Measurements from ENCODE around the gene RPS24. TPM values are rescaled to one million over a fixed set of nuclear protein-coding genes. Genes with fewer than 3 reads are reported as not detected.
A peak's percentile ranks its signal among the peaks of the same experiment; 100 is the strongest.

Gene RPS24
- total RNA-seq, 1 donor from 2014 or later: 5,046 TPM

- Histone ChIP-seq H3K36me3 (ENCODE audit: control insufficient read depth, insufficient read depth, low read length) (peaks cover 24% of the 10 kb centered on the region), H3K4me3 (ENCODE audit: low read depth, low read length) (no peak overlapping the region), H3K27me3 (ENCODE audit: control insufficient read depth, insufficient read depth, low read length) (no peaks in the 10 kb centered on the region)
- TF ChIP-seq CTCF (IDR thresholded peaks at IDR 0.05; ENCODE audit: insufficient read depth, low read length, severe bottlenecking): no peak
- FAIRE-seq (no peak), DNase-seq (ENCODE audit: low read depth) (no peak)
Measured at GRCh38 chr10:78042752-78043104, 9.1 kb downstream of the RPS24 start.

GRCh38 chr10:78044179-78044578 is 10.5 kb downstream of the RPS24 start:
- H3K27me3 ChIP-seq (ENCODE audit: control insufficient read depth, insufficient read depth, low read length): no peaks in the 10 kb centered on the region
- DNase-seq (ENCODE audit: low read depth) (no peak), FAIRE-seq (no peak)
- TF ChIP-seq CTCF (IDR thresholded peaks at IDR 0.05; ENCODE audit: insufficient read depth, low read length, severe bottlenecking): no peak
- H3K36me3 ChIP-seq (ENCODE audit: control insufficient read depth, insufficient read depth, low read length): peaks cover 12% of the 10 kb centered on the region
- no peak overlapping the region for H3K4me3 ChIP-seq (ENCODE audit: low read depth, low read length)

- FAIRE-seq: no peak
- TF ChIP-seq CTCF (IDR thresholded peaks at IDR 0.05; ENCODE audit: insufficient read depth, low read length, severe bottlenecking): no peak
- Histone ChIP-seq H3K36me3 (ENCODE audit: control insufficient read depth, insufficient read depth, low read length) (peaks cover 10% of the 10 kb centered on the region), H3K27me3 (ENCODE audit: control insufficient read depth, insufficient read depth, low read length) (no peaks in the 10 kb centered on the region), H3K4me3 (ENCODE audit: low read depth, low read length) (no peak overlapping the region)
- DNase-seq (ENCODE audit: low read depth): no peak
Measured at GRCh38 chr10:78044699-78045098, 11.0 kb downstream of the RPS24 start.

GRCh38 chr10:78045237-78045636 is 11.6 kb downstream of the RPS24 start:
- H3K36me3 ChIP-seq (ENCODE audit: control insufficient read depth, insufficient read depth, low read length): peaks cover 7% of the 10 kb centered on the region
- DNase-seq (ENCODE audit: low read depth) (no peak), FAIRE-seq (no peak)
- H3K4me3 ChIP-seq (ENCODE audit: low read depth, low read length): no peak overlapping the region
- no peaks in the 10 kb centered on the region for H3K27me3 ChIP-seq (ENCODE audit: control insufficient read depth, insufficient read depth, low read length)
- TF ChIP-seq CTCF (IDR thresholded peaks at IDR 0.05; ENCODE audit: insufficient read depth, low read length, severe bottlenecking): no peak

- Histone ChIP-seq H3K4me3 (ENCODE audit: low read depth, low read length) (no peak overlapping the region), H3K27me3 (ENCODE audit: control insufficient read depth, insufficient read depth, low read length) (no peaks in the 10 kb centered on the region), H3K36me3 (ENCODE audit: control insufficient read depth, insufficient read depth, low read length) (peaks cover 4% of the 10 kb centered on the region)
- FAIRE-seq (no peak), DNase-seq (ENCODE audit: low read depth) (no peak)
- TF ChIP-seq CTCF (IDR thresholded peaks at IDR 0.05; ENCODE audit: insufficient read depth, low read length, severe bottlenecking): no peak
Measured at GRCh38 chr10:78045856-78046255, 12.2 kb downstream of the RPS24 start.

- Histone ChIP-seq H3K36me3 (ENCODE audit: control insufficient read depth, insufficient read depth, low read length) (no peaks in the 10 kb centered on the region), H3K4me3 (ENCODE audit: low read depth, low read length) (no peak overlapping the region), H3K27me3 (ENCODE audit: control insufficient read depth, insufficient read depth, low read length) (no peaks in the 10 kb centered on the region)
- no peak for TF ChIP-seq CTCF (IDR thresholded peaks at IDR 0.05; ENCODE audit: insufficient read depth, low read length, severe bottlenecking)
- FAIRE-seq (no peak), DNase-seq (ENCODE audit: low read depth) (peak; percentile 35)
Measured at GRCh38 chr10:78046711-78047269, 13.1 kb downstream of the RPS24 start.

Measured in bronchial epithelial cell (primary cell).